Pancreas (tissue), 10 donors: ENCODE data around the gene PCBD1. TPM values are rescaled to one million over a fixed set of nuclear protein-coding genes. Genes with fewer than 3 reads are reported as not detected.

Experiments
- ATAC-seq, 4 donors: fragments of 200-7000 bp; cut with Tn5 transposase; one replicate each; pipeline versions ENCODE4 v1.8.0 to v1.9.1; 2020; ENCODE audit warnings: mild to moderate bottlenecking in 4 of 4, moderate library complexity in 4 of 4
- DNase-seq, 6 donors: peaks; one replicate each; pipeline ENCODE4 v3.0.0-alpha.2; 2020
- FAIRE-seq: peaks from 2 replicates; lab custom pipeline; 2012; peaks lifted over from hg19 to GRCh38; lab: Jason Lieb, UNC
- H3K27ac ChIP-seq, 4 donors: fragments of 200-600 bp; sonication (generic); 1 replicate in 3 of 4; 2 replicates in 1 of 4; pipeline versions ENCODE4 v1.5.0 to v1.8.0; 2020
- H3K27me3 ChIP-seq, 4 donors: fragments of 200-600 bp; one replicate each; pipeline ENCODE4 v1.8.0; 2021
- H3K36me3 ChIP-seq, 3 donors: fragments of 200-600 bp; sonication (generic) in 1 of 3; one replicate each; pipeline versions ENCODE4 v1.5.0 to v1.8.0; 2020 to 2021
- H3K4me1 ChIP-seq, 3 donors: fragments of 200-600 bp; one replicate each; pipeline ENCODE4 v1.8.0; 2021
- H3K4me3 ChIP-seq, 4 donors: fragments of 200-600 bp; sonication (generic) in 2 of 4; one replicate each; pipeline versions ENCODE4 v1.5.0 to v1.8.0; 2020 to 2021
- H3K9me3 ChIP-seq, 4 donors: fragments of 200-600 bp; one replicate each; pipeline ENCODE4 v1.8.0; 2021
- CTCF ChIP-seq, 4 donors: fragments of 200-600 bp; sonication (generic) in 3 of 4; IDR thresholded peaks; one replicate each; pipeline versions ENCODE4 v1.5.0 to v1.8.0; 2021; ENCODE audit warnings: antibody characterized with exemption in 4 of 4
- WGBS, 2 donors: extraction: QIAGEN DNeasy Blood & Tissue Kit; methylation state at CpG; one replicate each; pipeline ENCODE4 v1.1.7; 2013; 5-methylcytosine and 5-hydroxymethylcytosine counted together
- intact Hi-C, 3 donors: fragments of 100-400 bp; cut with DNase I; formaldehyde crosslinking; loops; one replicate each; pipeline versions ENCODE4 v1.11.1 to v1.14.2; 2022
- polyA plus RNA-seq, 2 donors: library from polyadenylated mRNA; stranded (reverse); fragments of 200-250 nt; gene quantifications; one replicate each; pipeline ENCODE4 v1.2.3, GENCODE V29; 2013
- total RNA-seq, 6 donors: library from RNA; stranded (reverse); fragmentation: NEBNext Ultra II Directional in 4 of 6; extraction: Animal tissue kit (Norgen Biotek cat#: 25700) in 4 of 6; gene quantifications; one replicate each; pipeline versions ENCODE4 v1.2.1 to v1.2.4, GENCODE V29; 2021 to 2023
- donor health status: healthy with polysubstance abuse.
- donor health status: DM: no; HTN: no; CAD: no; lungs with moderate emphysema.
- donor health status: DM: no; HTN: no; CAD: no.
- donor health status: control.
- donor health status: control.
- donor health status: Bipolar disorder and iron deficiency.
- donor health status: DM: yes; HTN: yes; CAD: no.
- donor health status: DM: no; HTN: no; CAD: no.
- donor health status: DM: no; HTN: no; CAD: no.
- donor health status: DM: yes; HTN: yes; CAD: no.

Gene PCBD1
- total and polyA plus RNA-seq, 8 donors = 63.6 to 95.9 (median 76.9) TPM

GRCh38 chr10:70833601-70834000, 54.8 kb downstream of the PCBD1 start:
- H3K4me1 ChIP-seq = peaks cover 12 to 35% (median 25%) of the 10 kb centered on the region in 3 donors
- no peak for FAIRE-seq
- intact Hi-C loops = no loop called here
- DNase-seq = no peak
- H3K36me3 ChIP-seq = no peaks in the 10 kb centered on the region
- no peak overlapping the region for H3K27ac ChIP-seq
- WGBS, 2 donors = 52 to 89% methylated on average over 2 of the region's 2 CpGs
- H3K4me3 ChIP-seq = no peak overlapping the region
- no peak for ATAC-seq
- no peaks in the 10 kb centered on the region for H3K9me3 ChIP-seq
- no peaks in the 10 kb centered on the region for H3K27me3 ChIP-seq
- no peak for TF ChIP-seq CTCF (IDR thresholded peaks at IDR 0.05)

Other genes starting within 250 kb of the PCBD1 start
- gene ADAMTS14, start 216.1 kb downstream of the PCBD1 start, total RNA-seq = 1 to 10 TPM in 1 of 6 donors, under 1 TPM in 3, not detected in 2; 0.06 to 2.2 (median 0.23) TPM
- gene ADAMTS14, start 216.1 kb downstream of the PCBD1 start, polyA plus RNA-seq = under 1 TPM; 0.12 to 0.34 TPM
- not detected for gene TBATA, start 103.2 kb downstream of the PCBD1 start, total RNA-seq
- gene TBATA, start 103.2 kb downstream of the PCBD1 start, polyA plus RNA-seq = not detected
- gene SGPL1, start 72.6 kb downstream of the PCBD1 start, total RNA-seq = 10 to 100 TPM; 28.8 to 55.8 (median 34.8) TPM
- 10 to 100 TPM; 12.0 to 14.4 TPM for gene SGPL1, start 72.6 kb downstream of the PCBD1 start, polyA plus RNA-seq